GM21528 (cell line): Measurements from ENCODE around the gene TICAM2.

ENCODE experiments used
- ATAC-seq: cut with Tn5 transposase; IDR thresholded peaks from one replicate; pipeline ENCODE4 v1.9.1; 2021; ENCODE audit warnings: mild to moderate bottlenecking, moderate library complexity; ENCODE audit not compliant: unreplicated experiment, low FRiP score

The TICAM2 gene

GRCh38 chr5:115573133-115573532 lies 29.1 kb downstream of the TICAM2 start:
- no peak for ATAC-seq

GRCh38 chr5:115571441-115571878 lies 30.8 kb downstream of the TICAM2 start:
- no peak for ATAC-seq

GRCh38 chr5:115568668-115569067 lies 33.6 kb downstream of the TICAM2 start:
- ATAC-seq, result no peak

GRCh38 chr5:115565233-115565632 lies 37.0 kb downstream of the TICAM2 start:
- no peak for ATAC-seq

GRCh38 chr5:115561176-115561575 lies 41.1 kb downstream of the TICAM2 start:
- ATAC-seq, result no peak

- ATAC-seq, result no peak
Observed at GRCh38 chr5:115559524-115559923, 42.8 kb downstream of the TICAM2 start.

- ATAC-seq, result no peak
Observed at GRCh38 chr5:115558388-115558956, 43.8 kb downstream of the TICAM2 start.

- no peak for ATAC-seq
Observed at GRCh38 chr5:115557667-115558387, 44.5 kb downstream of the TICAM2 start.

- ATAC-seq, result no peak
Observed at GRCh38 chr5:115556276-115556675, 46.0 kb downstream of the TICAM2 start.

- no peak for ATAC-seq
Observed at GRCh38 chr5:115555084-115555633, 47.1 kb downstream of the TICAM2 start.

GRCh38 chr5:115553082-115553481 lies 49.2 kb downstream of the TICAM2 start:
- ATAC-seq, result no peak

- no peak for ATAC-seq
Observed at GRCh38 chr5:115551415-115551814, 50.9 kb downstream of the TICAM2 start.

GRCh38 chr5:115549154-115549553 lies 53.1 kb downstream of the TICAM2 start:
- ATAC-seq, result peak; percentile 19

GRCh38 chr5:115548683-115549082 lies 53.6 kb downstream of the TICAM2 start:
- no peak for ATAC-seq

- ATAC-seq, result no peak
Observed at GRCh38 chr5:115545351-115545882, 56.9 kb downstream of the TICAM2 start.

GRCh38 chr5:115544436-115545350 lies 57.6 kb downstream of the TICAM2 start, which contains the start of gene FEM1C:
FEM1C (minus strand) TSS chr5:115544775; CDS start chr5:115543493, 1,282 bp downstream.
- ATAC-seq, result peak; percentile 98

GRCh38 chr5:115544043-115544435 lies 58.2 kb downstream of the TICAM2 start:
- ATAC-seq, result peak; percentile 28

GRCh38 chr5:115543365-115544042 lies 58.8 kb downstream of the TICAM2 start:
- peak; percentile 37 for ATAC-seq

GRCh38 chr5:115542651-115543364 lies 59.5 kb downstream of the TICAM2 start:
- no peak for ATAC-seq
